ENCODE results near the gene CD38.
"Not testable (repeated sequence)": the region's sequence is repeated elsewhere in the genome, so short reads cannot be mapped to it uniquely, and the experiment has no call there.

Gene CD38

DNA sequence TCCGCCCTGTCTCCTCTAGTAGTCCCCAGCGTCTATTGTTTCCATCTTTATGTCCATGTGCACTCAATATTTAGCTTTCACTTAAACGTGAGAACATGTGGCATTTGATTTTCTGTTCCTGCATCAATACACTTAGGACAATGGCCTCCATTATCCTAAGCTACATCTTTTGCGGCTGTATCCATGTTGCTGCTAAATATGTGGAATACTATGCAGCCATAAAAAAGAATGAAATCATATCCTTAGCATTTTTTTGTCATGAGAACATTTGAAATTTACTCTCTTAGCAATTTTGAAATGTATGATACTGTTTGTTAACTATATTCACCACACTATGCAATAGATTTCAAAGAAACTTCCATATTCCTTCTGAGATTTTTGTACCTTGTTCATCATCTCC is 19.8 kb upstream of the CD38 start:
- DNase-seq (ENCODE audit: low read depth in 4 of 4, low spot score in 1 of 4), result no peak

DNA sequence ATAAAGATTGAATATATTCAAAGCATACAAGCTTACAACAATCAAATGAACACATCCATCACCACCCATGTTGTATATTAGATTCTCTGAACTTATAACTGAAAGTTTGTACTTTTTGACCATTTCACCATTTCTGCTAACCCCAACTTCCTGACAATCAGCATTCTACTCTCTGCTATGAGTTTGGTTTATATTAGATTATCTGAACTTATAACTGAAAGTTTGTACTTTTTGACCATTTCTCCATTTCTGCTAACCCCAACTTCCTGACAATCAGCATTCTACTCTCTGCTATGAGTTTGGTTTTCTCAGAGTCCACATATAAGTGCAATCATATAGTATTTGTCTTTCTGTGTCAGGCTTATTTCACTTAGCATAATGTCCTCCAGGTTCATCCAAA is 15.7 kb upstream of the CD38 start:
- DNase-seq (ENCODE audit: low read depth in 4 of 4, low spot score in 1 of 4), result not testable (repeated sequence)

DNA sequence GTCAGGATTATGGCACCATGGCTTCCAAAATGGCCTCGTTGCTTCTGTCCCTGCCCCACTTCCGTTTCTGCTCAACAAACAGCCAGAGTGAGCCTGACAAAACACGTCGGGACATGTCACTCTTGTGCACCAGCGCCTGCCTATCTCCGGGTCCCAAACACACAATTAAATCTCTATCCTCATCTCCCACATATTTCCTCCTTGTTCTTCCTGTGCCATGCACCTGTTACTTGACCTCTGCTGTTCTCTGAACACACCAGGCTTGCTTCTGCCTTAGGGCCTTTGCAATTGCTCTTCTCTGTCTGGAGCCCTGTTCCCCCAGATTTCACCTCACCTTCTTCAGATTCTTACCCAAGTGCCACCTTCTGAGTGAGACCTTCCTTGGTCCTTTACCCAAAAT is 12.7 kb upstream of the CD38 start:
- DNase-seq (ENCODE audit: low read depth in 4 of 4, low spot score in 1 of 4), result no peak

DNA sequence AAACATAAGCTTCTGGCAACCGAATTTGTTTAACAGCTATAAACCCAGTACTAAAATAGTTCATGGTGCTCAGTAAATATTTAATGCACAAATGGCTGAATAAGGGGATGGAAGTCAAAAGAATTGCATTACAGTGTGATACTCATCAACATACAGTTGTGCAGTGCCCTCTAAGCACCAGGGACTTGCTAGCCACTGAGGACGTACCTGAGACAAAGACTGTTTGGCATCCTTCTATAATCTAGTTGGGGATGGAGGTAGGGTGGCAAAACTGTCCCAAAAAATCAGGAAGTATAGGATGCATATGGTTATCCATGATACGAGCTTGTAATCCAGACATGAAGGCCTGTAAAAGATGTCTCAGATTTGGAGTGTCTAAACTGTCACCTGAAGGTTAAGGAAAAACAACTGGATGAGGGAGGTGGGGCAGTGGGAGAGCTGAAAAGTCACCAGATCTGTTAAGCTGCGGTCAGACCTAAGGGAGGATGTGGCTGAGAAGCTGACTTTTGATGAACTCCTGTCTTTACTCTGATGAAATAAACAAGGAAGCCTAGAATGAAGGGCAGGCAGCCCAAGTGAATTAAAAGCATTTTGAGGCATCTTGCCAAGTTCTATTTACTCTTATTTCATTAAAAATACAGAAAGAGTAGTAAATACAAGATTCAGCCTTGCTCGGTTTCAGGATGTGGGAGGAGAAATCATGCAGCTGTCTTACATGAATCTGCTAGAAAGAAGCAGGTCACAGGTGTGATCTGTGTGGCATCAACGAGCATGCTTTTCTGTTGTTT is 12.0 kb upstream of the CD38 start:
- no peak for DNase-seq (ENCODE audit: low read depth in 4 of 4, low spot score in 1 of 4)

DNA sequence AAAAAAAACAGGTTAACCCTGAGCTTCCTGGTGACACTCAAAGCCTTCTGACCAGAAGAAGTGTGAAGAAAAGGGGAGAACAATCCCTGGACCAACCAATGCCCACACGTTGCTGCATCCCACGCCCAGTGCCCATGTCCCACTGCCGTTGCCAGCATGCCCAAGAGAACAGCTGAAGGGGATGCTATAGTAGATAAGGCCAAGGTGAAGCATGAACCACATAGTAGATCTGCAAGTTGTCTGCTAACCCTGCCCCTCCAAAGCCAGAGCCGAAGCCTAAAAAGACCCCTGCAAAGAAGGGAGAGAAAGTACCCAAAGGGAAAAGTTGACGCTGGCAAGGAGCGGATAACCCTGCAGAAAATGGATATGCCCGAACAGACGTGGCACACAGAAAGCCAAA is 11.3 kb upstream of the CD38 start:
- DNase-seq (ENCODE audit: low read depth in 4 of 4, low spot score in 1 of 4), result no peak

DNA sequence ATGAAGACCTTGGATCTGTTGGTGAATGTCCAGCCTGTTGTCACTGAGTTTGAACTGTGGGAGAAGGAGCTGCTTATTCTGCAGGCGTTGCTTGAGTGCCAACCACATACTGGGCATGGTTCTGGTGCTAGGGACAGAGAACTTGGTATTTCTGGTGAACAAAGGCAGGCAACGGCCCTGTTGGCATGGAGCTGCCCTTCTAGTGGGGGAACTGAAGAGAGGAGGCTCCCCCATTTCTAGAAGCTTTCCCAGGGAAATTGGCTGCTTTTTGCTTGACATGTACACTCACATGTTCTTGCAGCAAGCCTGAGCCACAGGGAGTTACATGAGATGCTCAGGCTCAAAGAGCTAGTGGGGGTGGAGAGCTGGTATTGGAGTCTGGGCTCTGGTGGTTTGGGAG is 8.9 kb upstream of the CD38 start:
- DNase-seq (ENCODE audit: low read depth in 4 of 4, low spot score in 1 of 4), result no peak

DNA sequence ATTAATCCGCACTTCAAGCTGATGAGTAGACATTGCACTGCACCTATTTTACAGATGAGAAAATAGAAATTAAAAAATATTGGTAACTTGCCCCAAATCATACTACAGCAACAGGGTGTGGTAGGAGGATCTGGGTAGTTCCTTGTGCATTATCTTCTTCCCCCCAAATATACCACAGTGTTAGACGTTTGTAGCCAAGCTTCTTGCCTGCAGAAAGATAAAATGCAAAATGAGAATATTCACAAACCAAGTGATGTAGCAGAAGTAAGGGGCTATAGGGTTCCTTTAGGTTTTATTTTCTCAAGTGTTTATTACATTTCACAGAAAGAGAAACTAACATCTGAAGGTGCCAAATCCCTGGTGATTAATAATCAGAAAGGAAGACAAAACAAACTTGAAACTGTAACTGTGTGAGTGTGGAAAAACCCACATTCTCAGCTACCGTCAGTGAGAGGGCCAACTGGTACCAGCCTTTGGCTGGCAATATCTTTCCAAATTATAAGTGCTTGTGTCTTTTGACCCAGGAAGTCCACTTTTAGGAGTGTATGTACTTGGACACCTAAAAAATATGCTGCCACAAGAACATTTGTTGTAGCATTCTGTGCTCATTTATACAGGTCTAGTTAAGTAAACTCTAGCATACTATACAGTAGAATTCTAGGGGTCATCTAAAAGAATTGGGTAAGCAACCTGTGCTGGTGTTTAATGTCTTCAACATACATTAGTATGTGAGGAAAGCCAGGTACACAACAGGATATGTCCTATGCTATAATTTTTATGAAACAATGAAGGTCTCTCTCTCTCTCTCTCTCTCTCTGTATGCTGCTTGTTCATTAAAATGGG is 6.7 kb upstream of the CD38 start:
- DNase-seq (ENCODE audit: low read depth in 4 of 4, low spot score in 1 of 4), result no peak

DNA sequence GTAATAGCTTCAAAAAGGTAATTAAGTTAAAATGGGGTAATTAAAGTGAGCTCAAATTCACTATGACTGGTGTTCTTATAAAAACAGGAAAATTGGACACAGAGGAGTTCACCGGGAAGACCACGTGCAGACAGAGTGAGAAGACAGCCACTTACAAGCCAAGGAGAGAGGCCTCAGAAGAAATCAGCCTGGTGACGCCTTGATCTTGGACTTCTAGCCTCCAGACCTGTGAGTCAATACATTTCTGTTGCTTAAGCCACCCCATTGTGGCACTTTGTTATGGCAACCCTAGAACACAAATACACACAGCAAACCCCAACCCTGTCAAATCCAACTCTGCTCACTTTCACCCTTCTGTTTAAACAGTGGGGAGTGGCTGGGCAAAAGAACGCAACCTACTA is 4.1 kb upstream of the CD38 start:
- no peak for DNase-seq (ENCODE audit: low read depth in 4 of 4, low spot score in 1 of 4)

DNA sequence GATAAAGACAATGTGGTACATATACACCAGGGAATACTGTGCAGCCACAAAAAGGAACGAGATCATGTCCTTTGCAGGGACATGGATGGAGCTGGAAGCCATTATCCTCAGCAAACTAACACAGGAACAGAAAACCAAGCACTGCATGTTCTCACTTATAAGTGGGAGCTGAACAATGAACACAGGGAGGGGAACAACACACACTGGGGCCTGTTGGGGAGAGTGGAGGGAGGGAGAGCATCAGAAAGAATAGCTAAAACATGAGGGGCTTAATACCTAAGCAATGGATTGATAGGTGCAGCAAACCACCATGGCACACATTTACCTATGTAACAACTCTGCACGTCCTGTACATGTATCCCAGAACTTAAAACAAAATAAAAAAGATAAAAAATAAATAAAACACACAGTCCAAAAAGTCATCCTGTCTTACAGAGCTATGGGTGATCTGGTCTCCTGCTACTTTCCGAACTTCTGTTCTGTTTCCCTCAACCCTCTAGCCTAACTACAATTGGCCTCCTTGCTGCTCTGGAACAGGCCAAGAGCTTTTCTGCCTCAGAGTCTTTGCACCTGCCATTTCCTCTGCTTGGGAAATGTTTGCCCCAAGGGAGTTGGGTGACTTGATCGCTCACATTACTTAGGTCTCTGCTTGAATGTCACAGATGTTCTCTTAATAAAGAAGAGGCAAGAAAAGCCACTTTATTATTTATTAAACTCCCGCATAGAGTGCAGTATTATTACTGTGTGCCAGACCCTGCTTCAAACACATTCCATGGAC is 1.1 kb upstream of the CD38 start:
- no peak for DNase-seq (ENCODE audit: low read depth in 4 of 4, low spot score in 1 of 4)

DNA sequence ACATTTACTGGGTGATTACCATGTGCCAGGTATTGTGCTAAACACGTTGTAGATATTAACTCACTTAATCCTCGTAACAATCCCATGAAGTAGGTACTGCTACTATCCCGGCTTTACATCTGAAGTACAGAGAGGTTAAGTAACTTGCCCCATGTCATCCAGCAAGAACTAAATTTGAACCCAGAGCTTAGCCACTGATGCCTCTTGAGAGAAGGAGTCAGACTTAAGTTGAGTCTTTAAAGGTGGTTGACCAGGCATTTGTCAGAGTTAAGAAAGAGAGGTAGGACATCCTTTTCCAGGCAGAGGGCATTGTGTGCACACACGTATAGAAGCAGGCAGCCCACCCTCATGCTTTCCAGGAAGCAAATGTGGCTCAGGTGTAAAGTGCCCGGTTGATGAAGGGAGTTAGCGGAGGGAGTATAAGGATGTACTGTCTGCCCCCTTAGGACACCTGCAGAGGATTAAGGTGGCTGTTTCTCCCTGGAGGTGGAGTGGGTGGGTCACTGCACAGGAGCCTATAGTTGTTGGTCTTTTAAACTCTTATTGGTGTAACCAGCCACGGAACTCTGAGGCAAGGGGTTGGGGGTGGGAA is 335 bp upstream of the CD38 start:
- no peak for DNase-seq (ENCODE audit: low read depth in 4 of 4, low spot score in 1 of 4)

DNA sequence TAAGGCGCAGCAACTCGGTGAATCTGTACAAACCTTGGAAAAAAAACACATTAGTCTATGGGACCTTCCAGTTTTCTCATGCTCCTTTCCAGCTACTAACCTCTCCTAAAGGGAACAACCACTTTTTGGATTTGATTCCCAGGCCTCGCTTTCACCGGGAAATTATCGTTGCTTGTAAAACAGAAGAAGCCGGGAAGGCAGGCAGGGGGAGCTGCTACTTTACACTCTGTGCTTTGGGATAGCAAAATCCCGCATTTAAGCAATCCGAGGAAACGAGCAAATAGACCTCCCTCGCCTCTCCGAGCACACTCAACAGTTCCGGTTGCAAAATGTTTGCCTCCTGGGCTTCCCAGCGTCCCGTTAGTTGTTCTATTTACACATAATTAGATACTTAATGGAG is 1.2 kb downstream of the CD38 start:
- DNase-seq (ENCODE audit: low read depth in 4 of 4, low spot score in 1 of 4), result no peak

DNA sequence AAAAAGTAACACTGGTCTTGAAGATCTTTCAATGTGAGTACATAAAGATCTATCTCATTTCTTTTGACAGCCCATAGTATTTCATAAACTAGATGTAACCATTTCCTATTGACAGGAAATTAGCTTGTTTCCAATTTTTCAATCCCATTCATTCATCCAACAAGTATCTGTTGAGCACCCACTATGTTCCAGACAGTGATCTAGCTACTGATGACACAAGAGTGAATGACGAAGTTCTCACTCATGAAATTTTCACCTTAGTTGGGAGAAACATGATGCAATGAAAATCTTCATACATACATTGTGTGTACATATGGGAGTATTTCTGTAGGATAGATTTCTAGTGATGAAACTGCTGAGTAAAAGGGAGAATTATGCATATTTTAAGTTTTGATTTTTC is 1.7 kb downstream of the CD38 start:
- no peak for DNase-seq (ENCODE audit: low read depth in 4 of 4, low spot score in 1 of 4)

DNA sequence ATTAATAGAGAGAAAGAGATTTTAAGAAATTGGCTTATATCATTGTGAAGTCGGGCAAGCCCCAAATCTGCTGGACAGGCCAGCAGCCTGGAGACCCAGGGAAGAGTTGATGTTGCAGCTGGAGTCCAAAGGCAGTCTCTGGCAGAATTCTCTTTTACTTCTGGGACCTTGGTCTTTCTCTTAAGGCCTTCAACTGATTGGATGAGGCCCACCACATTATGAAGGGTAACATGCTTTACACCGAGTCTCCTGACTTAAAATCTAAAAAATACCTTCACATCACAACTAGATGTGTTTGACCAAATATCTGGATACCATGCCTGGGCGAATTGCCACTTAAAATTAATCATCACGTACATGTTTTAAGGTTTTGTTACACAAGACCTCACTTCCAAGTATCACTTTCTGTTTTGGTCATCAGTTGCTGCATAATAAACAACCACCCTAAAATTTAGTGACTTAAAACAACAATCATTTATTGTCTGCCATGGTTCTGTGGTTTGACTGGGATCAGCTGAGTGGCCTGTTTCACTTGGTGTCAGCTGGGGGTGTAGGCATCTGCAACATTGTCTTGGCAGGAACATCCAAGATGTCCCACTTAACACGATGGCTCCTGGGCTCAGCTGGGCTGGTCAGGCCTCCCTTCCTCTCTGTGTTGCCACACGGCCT is 3.4 kb downstream of the CD38 start:
- DNase-seq (ENCODE audit: low read depth in 4 of 4, low spot score in 1 of 4), result no peak

DNA sequence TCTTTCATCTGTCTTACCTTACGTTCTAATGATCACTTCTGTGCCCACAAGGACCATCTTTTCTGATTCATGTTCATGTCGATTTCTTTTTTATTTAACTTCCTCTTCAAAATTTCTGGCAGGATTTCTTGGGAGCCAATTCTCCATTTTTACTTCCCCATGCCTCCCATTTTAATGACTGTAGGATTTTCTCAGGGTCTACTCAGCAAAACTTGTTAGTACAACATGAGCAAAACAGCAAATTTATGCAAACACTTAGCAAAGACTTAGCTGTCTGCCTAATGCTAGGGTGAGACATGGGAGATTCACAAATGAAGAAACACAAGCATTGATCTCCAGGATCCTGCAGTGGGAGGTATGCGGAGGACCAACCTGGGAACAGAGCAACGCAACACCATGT is 5.5 kb downstream of the CD38 start:
- DNase-seq (ENCODE audit: low read depth in 4 of 4, low spot score in 1 of 4), result no peak

DNA sequence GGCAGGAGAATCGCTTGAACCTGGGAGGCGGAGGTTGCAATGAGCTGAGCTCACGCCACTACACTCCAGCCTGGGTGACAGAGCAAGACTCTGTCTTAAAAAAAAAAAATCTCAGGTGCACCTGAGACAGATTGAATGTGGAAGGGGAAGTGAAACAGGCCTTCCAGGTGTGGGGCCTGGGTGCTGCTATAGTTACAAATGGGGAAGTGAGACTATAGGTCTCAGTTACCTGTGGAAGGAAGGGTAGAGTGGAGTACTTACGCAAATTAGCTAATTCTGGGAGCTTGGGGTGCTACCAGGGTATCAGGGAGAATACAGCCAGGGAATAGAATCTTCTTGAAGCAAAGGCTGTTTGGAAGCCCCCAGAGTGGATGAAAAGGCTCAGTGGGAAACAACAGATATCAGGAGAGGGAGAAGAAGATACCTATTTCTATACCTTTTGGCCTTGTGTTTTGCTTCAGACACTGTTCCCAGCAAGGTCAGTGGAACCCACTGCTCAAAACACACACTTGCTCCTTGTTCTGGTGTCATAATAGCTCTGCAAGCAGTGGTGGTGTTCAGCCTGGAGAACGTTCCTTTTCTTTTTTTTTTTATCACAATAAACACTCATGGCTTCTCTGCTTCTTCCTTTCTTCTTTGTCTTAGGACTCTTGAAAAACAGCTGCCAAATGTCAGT is 7.0 kb downstream of the CD38 start:
- no peak for DNase-seq (ENCODE audit: low read depth in 4 of 4, low spot score in 1 of 4)

DNA sequence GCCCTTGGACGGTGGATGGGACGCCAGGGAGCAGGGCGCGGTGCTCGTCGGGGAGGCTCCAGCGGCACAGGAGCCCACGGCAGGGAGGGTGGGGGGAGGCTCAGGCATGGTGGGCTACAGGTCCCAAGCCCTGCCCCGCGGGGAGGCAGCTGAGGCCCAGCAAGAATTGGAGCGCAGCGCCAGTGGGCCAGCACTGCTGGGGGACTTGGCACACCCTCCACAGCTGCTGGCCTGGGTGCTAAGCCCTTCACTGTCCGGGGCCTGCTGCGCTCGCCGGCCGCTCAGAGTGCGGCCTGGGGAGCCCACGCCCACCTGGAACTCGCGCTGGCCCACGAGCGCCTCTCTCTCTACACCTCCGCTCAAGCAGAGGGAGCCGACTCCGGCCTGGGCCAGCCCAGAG is 8.6 kb downstream of the CD38 start:
- no peak for DNase-seq (ENCODE audit: low read depth in 4 of 4, low spot score in 1 of 4)

DNA sequence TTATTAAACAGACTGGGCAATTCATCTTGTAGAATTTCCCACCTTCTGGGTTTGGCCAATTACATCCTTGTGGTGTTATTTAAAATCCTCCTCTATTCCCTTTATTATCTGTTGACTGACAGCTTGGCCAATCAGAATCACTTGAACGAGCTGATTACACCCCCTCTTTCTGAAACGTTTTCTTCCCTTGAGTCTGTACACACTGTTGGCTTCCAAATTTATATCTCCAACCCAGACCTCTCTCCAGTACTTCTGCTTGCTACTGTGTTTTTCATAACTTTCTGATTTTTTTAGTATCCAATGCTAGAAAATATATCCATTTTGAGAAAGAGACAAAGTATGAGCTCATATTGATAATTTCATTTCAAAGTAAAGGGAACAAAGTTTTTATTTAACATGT is 14.8 kb downstream of the CD38 start:
- DNase-seq (ENCODE audit: low read depth in 4 of 4, low spot score in 1 of 4), result no peak

DNA sequence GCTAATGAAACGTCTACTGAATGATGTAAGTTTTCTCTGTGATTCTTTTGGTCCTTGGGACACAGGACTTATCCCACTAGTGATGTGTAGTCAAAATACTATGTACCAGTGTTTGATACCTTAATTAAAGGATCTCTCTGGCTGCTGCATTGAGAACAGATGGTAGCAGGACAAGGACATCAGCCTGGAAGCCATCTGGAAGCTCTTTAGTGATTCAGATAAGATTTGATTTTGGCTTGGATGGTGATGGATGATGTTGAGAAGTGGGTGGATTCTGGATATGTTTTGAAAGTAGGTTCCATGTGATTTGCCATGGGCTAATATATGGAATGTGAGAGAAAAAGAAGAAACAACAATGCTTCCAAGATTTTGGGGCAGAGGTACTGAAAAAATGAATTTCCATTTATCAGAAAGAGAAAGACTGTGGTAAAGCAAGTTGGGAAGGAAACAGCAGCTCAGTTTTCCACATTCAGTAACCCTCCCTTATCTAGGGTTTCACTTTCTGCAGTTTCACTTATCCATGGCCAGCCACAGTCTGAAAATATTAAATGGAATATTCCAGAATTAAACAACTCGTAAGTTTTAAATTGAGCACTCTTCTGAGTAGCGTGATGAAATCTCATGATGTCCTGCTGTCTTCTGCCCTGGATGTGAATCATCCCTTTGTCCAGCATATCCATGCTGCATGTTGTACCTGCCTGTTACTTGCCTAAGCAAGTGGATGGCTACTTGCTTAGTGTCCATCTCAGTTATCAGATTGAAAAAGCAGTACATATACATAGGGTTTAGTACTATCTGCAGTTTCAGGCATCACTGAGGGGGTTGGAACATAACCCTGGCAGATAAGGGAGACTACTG is 15.6 kb downstream of the CD38 start:
- no peak for DNase-seq (ENCODE audit: low read depth in 4 of 4, low spot score in 1 of 4)

DNA sequence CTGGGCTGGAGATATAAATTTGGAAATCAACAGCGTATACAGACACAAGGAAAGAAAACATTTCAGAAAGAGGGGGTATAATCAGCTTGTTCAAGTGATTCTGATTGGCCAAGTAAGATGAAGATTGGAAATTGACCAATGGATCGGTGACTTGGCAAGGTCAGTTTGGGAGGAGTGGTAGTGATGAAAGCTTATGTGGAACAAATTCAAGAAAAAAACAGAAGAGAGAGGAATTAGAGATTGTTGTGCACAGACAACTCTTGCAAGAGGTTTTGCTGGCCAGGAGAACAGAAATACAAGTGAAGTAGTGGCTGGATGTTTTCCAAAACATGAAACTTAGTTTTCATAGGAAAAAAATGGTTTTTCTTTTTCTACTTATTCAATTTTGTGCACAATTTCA is 16.3 kb downstream of the CD38 start:
- DNase-seq (ENCODE audit: low read depth in 4 of 4, low spot score in 1 of 4), result no peak
